Hepatocyte (in vitro differentiated cells): Measurements from ENCODE around the gene TCF7L2. TPM values are rescaled to one million over a fixed set of nuclear protein-coding genes. Genes with fewer than 3 reads are reported as not detected.

Experiments used
- DNase-seq: peaks from one replicate; pipeline ENCODE4 v3.0.0-alpha.2; 2016; ENCODE audit warnings: low spot score
- H2AFZ ChIP-seq: fragments of 200-600 bp; sonication (generic); 2 replicates; pipeline ENCODE4 v1.6.0; 2016; ENCODE audit warnings: antibody characterized with exemption, mild to moderate bottlenecking
- H3K27ac ChIP-seq: fragments of 200-600 bp; sonication (generic); 2 replicates; pipeline ENCODE4 v1.5.1; 2016; ENCODE audit warnings: mild to moderate bottlenecking
- H3K27me3 ChIP-seq: fragments of 200-600 bp; sonication (generic); 2 replicates; pipeline ENCODE4 v1.6.1; 2016
- H3K36me3 ChIP-seq: fragments of 200-600 bp; sonication (generic); replicated peaks from 2 replicates; pipeline ENCODE4 v1.5.1; 2016; ENCODE audit warnings: low read depth; ENCODE audit not compliant: insufficient read depth
- H3K4me1 ChIP-seq: fragments of 200-600 bp; sonication (generic); 2 replicates; pipeline ENCODE4 v1.5.1; 2016; ENCODE audit warnings: mild to moderate bottlenecking, moderate library complexity; ENCODE audit not compliant: insufficient read depth
- H3K4me2 ChIP-seq: fragments of 200-600 bp; sonication (generic); 2 replicates; pipeline ENCODE4 v1.6.0; 2016
- H3K4me3 ChIP-seq: fragments of 200-600 bp; sonication (generic); 2 replicates; pipeline ENCODE4 v1.5.1; 2016; ENCODE audit warnings: mild to moderate bottlenecking
- H3K79me2 ChIP-seq: fragments of 200-600 bp; sonication (generic); 2 replicates; pipeline ENCODE4 v1.6.0; 2017; ENCODE audit warnings: mild to moderate bottlenecking
- H3K9me2 ChIP-seq: fragments of 200-600 bp; sonication (generic); replicated peaks from 2 replicates; pipeline ENCODE4 v1.6.0; 2017; ENCODE audit warnings: mild to moderate bottlenecking; ENCODE audit not compliant: insufficient read depth
- H3K9me3 ChIP-seq: fragments of 200-600 bp; sonication (generic); 2 replicates; pipeline ENCODE4 v1.5.1; 2016; ENCODE audit warnings: low read depth, mild to moderate bottlenecking
- H4K20me1 ChIP-seq: fragments of 200-600 bp; sonication (generic); 2 replicates; pipeline ENCODE4 v1.6.0; 2016; ENCODE audit warnings: mild to moderate bottlenecking; ENCODE audit not compliant: insufficient read depth, poor library complexity, severe bottlenecking
- EZH2 ChIP-seq: fragments of 200-600 bp; sonication (generic); IDR thresholded peaks from 2 replicates; pipeline ENCODE4 v1.6.1; 2016; ENCODE audit warnings: antibody characterized with exemption, mild to moderate bottlenecking, borderline replicate concordance
- EZH2phosphoT487 ChIP-seq: fragments of 200-600 bp; sonication (generic); IDR thresholded peaks from one replicate; pipeline ENCODE4 v1.6.1; 2018; ENCODE audit warnings: antibody characterized with exemption, mild to moderate bottlenecking, low read depth, moderate library complexity; ENCODE audit not compliant: unreplicated experiment, severe bottlenecking
- WGBS: methylation state at CpG from one replicate; pipeline ENCODE4 v1.1.6; 2016; ENCODE audit warnings: low lambda C conversion rate; ENCODE audit errors: missing lambda C conversion rate; 5-methylcytosine and 5-hydroxymethylcytosine counted together
- polyA plus RNA-seq: library from polyadenylated mRNA; unstranded; fragments of >200 nt; fragmentation: Nextera tagmentation; extraction: Ambion mirVana; gene quantifications from 2 replicates; pipeline ENCODE4 v1.2.1, GENCODE V29; 2016
- total RNA-seq: library from RNA; depleted of rRNA; stranded (reverse); fragments of >200 nt; gene quantifications from 2 replicates; pipeline ENCODE4 v1.2.3, GENCODE V29; 2014
- TF ChIP-seq, protein P1 (sequence below): fragments of 200-600 bp; sonication (generic); IDR thresholded peaks from 2 replicates; pipeline ENCODE4 v1.5.1; 2016; ENCODE audit warnings: antibody characterized with exemption, mild to moderate bottlenecking; ENCODE audit not compliant: poor library complexity

TCF7L2 gene
- total and polyA plus RNA-seq, 2 experiments from 2014 or later: 14.8 to 28.8 TPM

DNA sequence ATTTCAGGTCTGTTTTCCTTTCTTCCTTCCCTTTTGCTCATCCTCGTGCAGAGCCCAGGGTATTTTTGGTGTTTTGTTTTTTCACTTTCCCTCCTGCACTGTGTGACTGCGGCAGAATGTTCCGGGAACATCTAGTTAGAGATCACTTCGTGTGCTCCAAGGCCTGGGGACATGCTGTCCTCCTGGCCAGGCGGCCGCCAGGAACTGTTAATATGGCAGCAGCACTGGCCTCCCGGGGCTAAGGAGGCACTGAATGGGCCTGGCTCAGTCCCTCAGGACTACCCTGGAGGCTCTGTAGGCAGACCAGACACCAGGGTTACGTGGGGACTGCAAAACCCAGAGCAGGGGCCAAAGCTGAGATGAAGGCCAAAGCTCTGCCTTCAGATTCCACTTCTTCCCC, 43.1 kb upstream of the TCF7L2 start:
- H3K9me2 ChIP-seq: no peaks in the 10 kb centered on the region
- H3K36me3 ChIP-seq: no peaks in the 10 kb centered on the region
- TF ChIP-seq EZH2: no peak
- TF ChIP-seq EZH2phosphoT487: no peak
- TF ChIP-seq, protein P1, sequence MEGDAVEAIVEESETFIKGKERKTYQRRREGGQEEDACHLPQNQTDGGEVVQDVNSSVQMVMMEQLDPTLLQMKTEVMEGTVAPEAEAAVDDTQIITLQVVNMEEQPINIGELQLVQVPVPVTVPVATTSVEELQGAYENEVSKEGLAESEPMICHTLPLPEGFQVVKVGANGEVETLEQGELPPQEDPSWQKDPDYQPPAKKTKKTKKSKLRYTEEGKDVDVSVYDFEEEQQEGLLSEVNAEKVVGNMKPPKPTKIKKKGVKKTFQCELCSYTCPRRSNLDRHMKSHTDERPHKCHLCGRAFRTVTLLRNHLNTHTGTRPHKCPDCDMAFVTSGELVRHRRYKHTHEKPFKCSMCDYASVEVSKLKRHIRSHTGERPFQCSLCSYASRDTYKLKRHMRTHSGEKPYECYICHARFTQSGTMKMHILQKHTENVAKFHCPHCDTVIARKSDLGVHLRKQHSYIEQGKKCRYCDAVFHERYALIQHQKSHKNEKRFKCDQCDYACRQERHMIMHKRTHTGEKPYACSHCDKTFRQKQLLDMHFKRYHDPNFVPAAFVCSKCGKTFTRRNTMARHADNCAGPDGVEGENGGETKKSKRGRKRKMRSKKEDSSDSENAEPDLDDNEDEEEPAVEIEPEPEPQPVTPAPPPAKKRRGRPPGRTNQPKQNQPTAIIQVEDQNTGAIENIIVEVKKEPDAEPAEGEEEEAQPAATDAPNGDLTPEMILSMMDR: no peak
- no peaks in the 10 kb centered on the region for H4K20me1 ChIP-seq
- no peak overlapping the region for H3K27ac ChIP-seq
- H3K4me1 ChIP-seq: no peaks in the 10 kb centered on the region
- H2AFZ ChIP-seq: no peak overlapping the region
- H3K27me3 ChIP-seq: no peaks in the 10 kb centered on the region
- H3K4me2 ChIP-seq: no peak overlapping the region
- DNase-seq: no peak
- H3K9me3 ChIP-seq: no peaks in the 10 kb centered on the region
- H3K4me3 ChIP-seq: no peak overlapping the region
- 94% methylated on average over 8 of the region's 8 CpGs for WGBS
- H3K79me2 ChIP-seq: no peaks in the 10 kb centered on the region

DNA sequence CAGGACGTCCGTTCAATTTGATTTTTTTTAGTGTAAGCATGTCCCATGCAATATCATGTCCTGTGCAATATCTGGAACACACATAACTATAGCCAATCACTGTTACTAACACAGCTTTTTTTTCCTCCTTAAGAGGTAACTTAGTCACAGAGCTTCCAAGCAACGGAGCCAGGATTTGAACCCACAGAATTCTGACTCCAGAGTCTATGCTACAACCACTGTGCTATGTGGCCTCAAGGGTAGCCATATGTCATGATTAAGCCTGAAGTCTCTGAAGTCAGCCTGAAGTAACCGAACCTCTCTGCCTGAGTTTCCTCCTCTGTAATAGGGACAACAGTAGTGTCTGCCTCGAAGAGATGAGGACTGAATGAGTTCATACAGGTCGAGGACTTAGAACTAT, 42.2 kb upstream of the TCF7L2 start:
- Histone ChIP-seq H2AFZ (no peak overlapping the region), H3K9me3 (no peaks in the 10 kb centered on the region), H3K36me3 (no peaks in the 10 kb centered on the region), H3K4me3 (no peak overlapping the region), H3K4me2 (no peak overlapping the region), H3K9me2 (no peaks in the 10 kb centered on the region), H3K27me3 (no peaks in the 10 kb centered on the region), H3K27ac (no peak overlapping the region), H4K20me1 (no peaks in the 10 kb centered on the region), H3K4me1 (no peaks in the 10 kb centered on the region), H3K79me2 (no peaks in the 10 kb centered on the region)
- 83% methylated on average over 6 of the region's 6 CpGs for WGBS
- TF ChIP-seq, protein P1: no peak
- TF ChIP-seq EZH2 (no peak), EZH2phosphoT487 (no peak)
- DNase-seq: no peak

DNA sequence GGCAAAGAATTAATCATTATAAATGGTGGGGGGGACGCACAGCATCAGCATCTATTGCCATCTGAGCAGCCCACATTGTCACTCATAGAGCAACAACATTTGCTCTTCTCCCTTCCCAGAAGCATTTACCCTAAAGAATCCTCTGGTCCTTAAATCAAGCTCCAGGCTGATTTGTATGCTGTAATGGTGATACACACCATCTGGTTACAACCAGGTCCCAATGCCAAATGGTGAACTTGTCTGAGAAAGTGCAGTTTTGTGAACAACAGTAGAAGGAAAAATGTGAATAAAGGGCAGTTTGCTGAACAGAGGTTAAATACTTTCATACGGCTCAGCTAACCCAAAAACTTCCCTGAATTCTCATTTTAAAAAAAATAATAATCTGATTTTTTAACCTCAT, 38.8 kb upstream of the TCF7L2 start:
- no peaks in the 10 kb centered on the region for H3K9me2 ChIP-seq
- H2AFZ ChIP-seq: no peak overlapping the region
- no peak for TF ChIP-seq EZH2
- TF ChIP-seq, protein P1: no peak
- TF ChIP-seq EZH2phosphoT487: no peak
- H4K20me1 ChIP-seq: no peaks in the 10 kb centered on the region
- no peaks in the 10 kb centered on the region for H3K27me3 ChIP-seq
- no peak overlapping the region for H3K4me2 ChIP-seq
- no peak for DNase-seq
- no peaks in the 10 kb centered on the region for H3K9me3 ChIP-seq
- H3K4me1 ChIP-seq: no peaks in the 10 kb centered on the region
- no peak overlapping the region for H3K4me3 ChIP-seq
- 89% methylated on average over 2 of the region's 2 CpGs for WGBS
- H3K36me3 ChIP-seq: no peaks in the 10 kb centered on the region
- no peak overlapping the region for H3K27ac ChIP-seq
- H3K79me2 ChIP-seq: no peaks in the 10 kb centered on the region

DNA sequence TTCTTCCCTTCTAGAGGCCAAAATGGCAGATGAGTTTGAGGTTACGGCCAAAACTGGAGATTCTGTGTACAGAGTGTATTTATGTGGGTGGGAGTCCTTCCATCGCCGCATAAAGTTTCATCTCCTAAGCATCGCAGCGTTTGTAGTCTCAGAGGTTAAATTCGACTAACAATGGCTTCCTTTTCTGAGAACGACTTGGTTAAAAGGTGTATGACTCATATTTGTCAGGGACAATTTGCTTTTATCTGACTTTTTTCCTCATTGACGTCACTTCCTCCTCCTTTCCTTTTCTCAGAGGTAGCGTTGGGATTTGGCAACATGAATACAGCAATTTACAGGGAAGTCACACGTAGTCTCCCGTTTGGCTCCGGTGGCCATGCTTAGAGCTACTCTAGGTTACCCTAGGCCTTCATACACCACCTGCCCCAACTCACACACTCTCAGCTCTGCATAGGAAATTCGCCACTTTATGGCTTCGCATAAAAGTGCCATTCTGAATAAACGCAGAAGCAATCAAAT, 37.6 kb upstream of the TCF7L2 start:
- H4K20me1 ChIP-seq: no peaks in the 10 kb centered on the region
- no peak overlapping the region for H3K4me2 ChIP-seq
- DNase-seq: no peak
- H2AFZ ChIP-seq: no peak overlapping the region
- WGBS: 73% methylated on average over 15 of the region's 15 CpGs
- no peak overlapping the region for H3K4me3 ChIP-seq
- no peaks in the 10 kb centered on the region for H3K9me3 ChIP-seq
- no peaks in the 10 kb centered on the region for H3K36me3 ChIP-seq
- H3K27me3 ChIP-seq: no peaks in the 10 kb centered on the region
- H3K27ac ChIP-seq: no peak overlapping the region
- H3K4me1 ChIP-seq: no peaks in the 10 kb centered on the region
- TF ChIP-seq EZH2: no peak
- TF ChIP-seq, protein P1: no peak
- no peak for TF ChIP-seq EZH2phosphoT487
- no peaks in the 10 kb centered on the region for H3K9me2 ChIP-seq
- H3K79me2 ChIP-seq: no peaks in the 10 kb centered on the region
